HEK293T (cell line): ENCODE measurements around the gene ARID4B.

ENCODE experiments used
- CTBP1 ChIP-seq: fragments of 450-650 bp; IDR thresholded peaks from 2 replicates; pipeline ENCODE4 v1.6.1; 2016; ENCODE audit warnings: borderline replicate concordance
- FOXA1 ChIP-seq: fragments of 450-650 bp; IDR thresholded peaks from 2 replicates; pipeline ENCODE4 v1.6.1; 2016; ENCODE audit warnings: mild to moderate bottlenecking
- FOXK2 ChIP-seq: fragments of 450-650 bp; IDR thresholded peaks from 2 replicates; pipeline ENCODE4 v1.6.1; 2016; ENCODE audit warnings: mild to moderate bottlenecking
- HDGF ChIP-seq: fragments of 450-650 bp; IDR thresholded peaks from 2 replicates; pipeline ENCODE4 v1.6.1; 2017; ENCODE audit warnings: antibody characterized with exemption, borderline replicate concordance
- TARDBP ChIP-seq: fragments of 450-650 bp; IDR thresholded peaks from 2 replicates; pipeline ENCODE4 v1.6.1; 2016

DNA sequence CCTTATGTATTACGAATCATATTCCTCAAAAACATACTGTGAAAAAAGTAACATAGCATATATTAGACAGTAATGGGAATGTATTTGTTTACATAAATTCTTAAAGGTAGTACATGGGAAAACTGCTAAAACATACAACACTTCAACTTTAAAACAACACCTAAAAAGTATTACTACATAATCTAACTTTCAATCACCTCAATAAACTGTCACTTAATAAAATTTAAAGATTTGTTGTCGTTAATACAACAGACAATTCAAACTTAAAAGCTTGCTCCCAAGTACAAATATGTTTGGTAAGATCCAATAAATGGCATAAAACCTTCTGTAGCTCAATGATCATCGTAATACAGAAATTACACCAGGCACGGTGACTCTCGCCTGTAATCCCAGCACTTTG, 3.7 kb downstream of the ARID4B start:
- no peak for TF ChIP-seq FOXK2
- TF ChIP-seq CTBP1 = no peak
- no peak for TF ChIP-seq FOXA1
- TF ChIP-seq TARDBP = no peak
- TF ChIP-seq HDGF = no peak
